Left lung (tissue), 10 donors: Measurements from ENCODE around the gene DNAH9. TPM values are rescaled to one million over a fixed set of nuclear protein-coding genes. Genes with fewer than 3 reads are reported as not detected.

Experiments
- ATAC-seq: fragments of 200-7000 bp; cut with Tn5 transposase; one replicate; pipeline ENCODE4 v1.9.1; 2020; ENCODE audit warnings: moderate library complexity
- DNase-seq, 4 donors: peaks; one replicate each; pipeline ENCODE4 v3.0.0-alpha.2; 2013 to 2020
- H3K27ac ChIP-seq, 2 donors: fragments of 200-600 bp; sonication (generic) in 1 of 2; one replicate each; pipeline versions ENCODE4 v1.5.0 to v1.8.0; 2020 to 2021
- H3K27me3 ChIP-seq, 2 donors: fragments of 200-600 bp; sonication (generic) in 1 of 2; one replicate each; pipeline versions ENCODE4 v1.5.0 to v1.8.0; 2020 to 2021
- H3K36me3 ChIP-seq, 2 donors: fragments of 200-600 bp; sonication (generic) in 1 of 2; one replicate each; pipeline versions ENCODE4 v1.5.0 to v1.8.0; 2020 to 2021
- H3K4me1 ChIP-seq, 2 donors: fragments of 200-600 bp; one replicate each; pipeline ENCODE4 v1.8.0; 2021
- H3K4me3 ChIP-seq, 2 donors: fragments of 200-600 bp; sonication (generic) in 1 of 2; one replicate each; pipeline versions ENCODE4 v1.5.0 to v1.8.0; 2020 to 2021; ENCODE audit warnings: mild to moderate bottlenecking in 1 of 2
- H3K9me3 ChIP-seq, 2 donors: fragments of 200-600 bp; sonication (generic) in 1 of 2; one replicate each; pipeline versions ENCODE4 v1.5.0 to v1.8.0; 2020 to 2021
- CTCF ChIP-seq, 2 donors: fragments of 200-600 bp; sonication (generic) in 1 of 2; IDR thresholded peaks; one replicate each; pipeline versions ENCODE4 v1.5.0 to v1.8.0; 2021; ENCODE audit warnings: antibody characterized with exemption in 2 of 2
- intact Hi-C, 2 donors: fragments of 100-400 bp; cut with DNase I; formaldehyde crosslinking; loops; one replicate each; pipeline versions ENCODE4 v1.11.2 to v1.14.2; 2022
- polyA plus RNA-seq, 6 donors: library from polyadenylated mRNA; unstranded; fragments of 120-200 nt; gene quantifications; one replicate each; pipeline ENCODE4 v1.2.1, GENCODE V29; 2013; ENCODE audit not compliant: insufficient read length in 6 of 6
- total RNA-seq, 2 donors: library from RNA; stranded (reverse); fragmentation: NEBNext Ultra II Directional; extraction: Animal tissue kit (Norgen Biotek cat#: 25700); gene quantifications; one replicate each; pipeline ENCODE4 v1.2.1, GENCODE V29; 2021
- donor health status: DM: no; HTN: yes; CAD: no.
- donor health status: DM: no; HTN: no; CAD: no.

DNAH9 gene
- total and polyA plus RNA-seq, 8 donors = 0.38 to 12.0 (median 7.5) TPM

DNA sequence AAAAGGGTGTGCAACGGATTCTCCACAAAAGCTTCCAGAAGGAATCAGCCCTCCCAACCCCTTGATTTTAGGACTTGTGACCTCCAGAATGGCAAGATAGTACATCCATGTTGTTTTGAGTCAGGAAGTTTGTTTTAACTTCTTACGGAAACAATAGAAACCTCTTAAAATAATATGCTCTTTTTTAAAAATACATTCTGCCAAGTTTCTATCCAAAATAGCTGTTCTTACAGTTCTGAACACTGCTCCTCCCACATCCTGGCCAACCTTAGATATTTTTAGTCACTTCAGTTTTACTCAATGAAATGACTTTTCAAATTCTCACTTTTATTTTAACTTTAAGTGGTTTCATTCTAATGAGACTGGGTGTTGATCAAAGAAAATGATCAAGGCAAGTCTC is 242.6 kb downstream of the DNAH9 start:
- H3K9me3 ChIP-seq = no peaks in the 10 kb centered on the region
- intact Hi-C loops = no loop called here
- no peak overlapping the region for H3K4me3 ChIP-seq
- ATAC-seq = no peak
- no peak for TF ChIP-seq CTCF (IDR thresholded peaks at IDR 0.05)
- DNase-seq = no peak
- H3K27me3 ChIP-seq = no peaks in the 10 kb centered on the region
- no peaks in the 10 kb centered on the region for H3K36me3 ChIP-seq
- no peak overlapping the region for H3K27ac ChIP-seq
- H3K4me1 ChIP-seq = no peaks in the 10 kb centered on the region

GRCh38 chr17:11848330-11848729 is 250.1 kb downstream of the DNAH9 start:
- intact Hi-C loops = no loop called here
- H3K27ac ChIP-seq = no peak overlapping the region
- ATAC-seq (no peak), DNase-seq (no peak)
- no peak overlapping the region for H3K4me3 ChIP-seq
- no peaks in the 10 kb centered on the region for H3K36me3 ChIP-seq
- no peak for TF ChIP-seq CTCF (IDR thresholded peaks at IDR 0.05)
- no peaks in the 10 kb centered on the region for H3K4me1 ChIP-seq
- H3K9me3 ChIP-seq = no peaks in the 10 kb centered on the region
- H3K27me3 ChIP-seq = no peaks in the 10 kb centered on the region

- Histone ChIP-seq H3K27me3 (no peaks in the 10 kb centered on the region), H3K9me3 (no peaks in the 10 kb centered on the region), H3K4me1 (no peaks in the 10 kb centered on the region), H3K27ac (no peak overlapping the region), H3K36me3 (no peaks in the 10 kb centered on the region), H3K4me3 (no peak overlapping the region)
- DNase-seq (no peak), ATAC-seq (no peak)
- intact Hi-C loops = no loop called here
- no peak for TF ChIP-seq CTCF (IDR thresholded peaks at IDR 0.05)
These were observed 254.0 kb downstream of the DNAH9 start for GRCh38 chr17:11852231-11852630.

GRCh38 chr17:11852912-11853311 is 254.6 kb downstream of the DNAH9 start:
- Histone ChIP-seq H3K27me3 (no peaks in the 10 kb centered on the region), H3K36me3 (no peaks in the 10 kb centered on the region), H3K4me3 (no peak overlapping the region), H3K9me3 (no peaks in the 10 kb centered on the region), H3K27ac (no peak overlapping the region), H3K4me1 (no peaks in the 10 kb centered on the region)
- DNase-seq (no peak), ATAC-seq (peak; percentile 53)
- intact Hi-C loops = no loop called here
- no peak for TF ChIP-seq CTCF (IDR thresholded peaks at IDR 0.05)

- ATAC-seq = peak; percentile 65
- Histone ChIP-seq H3K9me3 (no peaks in the 10 kb centered on the region), H3K36me3 (no peaks in the 10 kb centered on the region), H3K4me1 (no peaks in the 10 kb centered on the region), H3K4me3 (no peak overlapping the region), H3K27me3 (no peaks in the 10 kb centered on the region), H3K27ac (no peak overlapping the region)
- no peak for TF ChIP-seq CTCF (IDR thresholded peaks at IDR 0.05)
- DNase-seq = peak in 1 of 4 donors; percentile 1
- intact Hi-C loops = no loop called here
These were observed 255.3 kb downstream of the DNAH9 start for GRCh38 chr17:11853321-11854151.
